DMS114 treated with DMSO at 0.1 percent for 48 hours (cell line): ENCODE measurements around the gene POLN.

Source experiments
- DNase-seq: peaks from one replicate; lab custom pipeline; 2025; ENCODE audit not compliant: unreplicated experiment; lab: John Stamatoyannopoulos, UW

POLN gene

GRCh38 chr4:2251795-2252529 is 10.0 kb upstream of the POLN start:
- no peak for DNase-seq

GRCh38 chr4:2251073-2251794 is 9.3 kb upstream of the POLN start:
- no peak for DNase-seq

GRCh38 chr4:2250357-2251072 is 8.6 kb upstream of the POLN start:
- no peak for DNase-seq

- DNase-seq = no peak
Observed at GRCh38 chr4:2249526-2250356, 7.8 kb upstream of the POLN start.

GRCh38 chr4:2248821-2249261 is 6.9 kb upstream of the POLN start:
- no peak for DNase-seq

- no peak for DNase-seq
Observed at GRCh38 chr4:2248044-2248780, 6.3 kb upstream of the POLN start.

- DNase-seq = no peak
Observed at GRCh38 chr4:2247128-2248043, 5.5 kb upstream of the POLN start.

GRCh38 chr4:2246384-2247127 is 4.6 kb upstream of the POLN start:
- no peak for DNase-seq

- no peak for DNase-seq
Observed at GRCh38 chr4:2245787-2246275, 3.9 kb upstream of the POLN start.

- no peak for DNase-seq
Observed at GRCh38 chr4:2245057-2245786, 3.3 kb upstream of the POLN start.

- no peak for DNase-seq
Observed at GRCh38 chr4:2243681-2244380, 1.9 kb upstream of the POLN start.

GRCh38 chr4:2241003-2241402 is 918 bp downstream of the POLN start:
- DNase-seq = no peak

GRCh38 chr4:2236944-2237666 is 4.8 kb downstream of the POLN start:
- DNase-seq = no peak

GRCh38 chr4:2231082-2231481 is 10.8 kb downstream of the POLN start:
- DNase-seq = no peak

- no peak for DNase-seq
Observed at GRCh38 chr4:2226261-2226660, 15.7 kb downstream of the POLN start.

GRCh38 chr4:2222838-2223237 is 19.1 kb downstream of the POLN start:
- no peak for DNase-seq
